ENCODE results near the gene CISD2. TPM values are rescaled to one million over a fixed set of nuclear protein-coding genes. Genes with fewer than 3 reads are reported as not detected.
"Not testable (repeated sequence)": the region's sequence is repeated elsewhere in the genome, so short reads cannot be mapped to it uniquely, and the experiment has no call there.

Gene CISD2
- total RNA-seq, 1 donor from 2014 or later, result 30.4 TPM

- no peak for DNase-seq (ENCODE audit: low read depth)
- TF ChIP-seq, protein P1, sequence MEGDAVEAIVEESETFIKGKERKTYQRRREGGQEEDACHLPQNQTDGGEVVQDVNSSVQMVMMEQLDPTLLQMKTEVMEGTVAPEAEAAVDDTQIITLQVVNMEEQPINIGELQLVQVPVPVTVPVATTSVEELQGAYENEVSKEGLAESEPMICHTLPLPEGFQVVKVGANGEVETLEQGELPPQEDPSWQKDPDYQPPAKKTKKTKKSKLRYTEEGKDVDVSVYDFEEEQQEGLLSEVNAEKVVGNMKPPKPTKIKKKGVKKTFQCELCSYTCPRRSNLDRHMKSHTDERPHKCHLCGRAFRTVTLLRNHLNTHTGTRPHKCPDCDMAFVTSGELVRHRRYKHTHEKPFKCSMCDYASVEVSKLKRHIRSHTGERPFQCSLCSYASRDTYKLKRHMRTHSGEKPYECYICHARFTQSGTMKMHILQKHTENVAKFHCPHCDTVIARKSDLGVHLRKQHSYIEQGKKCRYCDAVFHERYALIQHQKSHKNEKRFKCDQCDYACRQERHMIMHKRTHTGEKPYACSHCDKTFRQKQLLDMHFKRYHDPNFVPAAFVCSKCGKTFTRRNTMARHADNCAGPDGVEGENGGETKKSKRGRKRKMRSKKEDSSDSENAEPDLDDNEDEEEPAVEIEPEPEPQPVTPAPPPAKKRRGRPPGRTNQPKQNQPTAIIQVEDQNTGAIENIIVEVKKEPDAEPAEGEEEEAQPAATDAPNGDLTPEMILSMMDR (IDR thresholded peaks at IDR 0.05; ENCODE audit: insufficient read depth, low read length, poor library complexity, severe bottlenecking), result no peak
- Histone ChIP-seq H3K4me3 (ENCODE audit: low read depth, low read length) (peak overlapping the region; percentile 87), H3K27me3 (ENCODE audit: control insufficient read depth, insufficient read depth, low read length) (no peaks in the 10 kb centered on the region), H3K36me3 (ENCODE audit: control insufficient read depth, insufficient read depth, low read length) (no peaks in the 10 kb centered on the region)
These were observed 891 bp downstream of the CISD2 start for GRCh38 chr4:102869569-102870197.

GRCh38 chr4:102871772-102872171 lies 3.0 kb downstream of the CISD2 start:
- Histone ChIP-seq H3K4me3 (ENCODE audit: low read depth, low read length) (no peak overlapping the region), H3K27me3 (ENCODE audit: control insufficient read depth, insufficient read depth, low read length) (no peaks in the 10 kb centered on the region), H3K36me3 (ENCODE audit: control insufficient read depth, insufficient read depth, low read length) (no peaks in the 10 kb centered on the region)
- no peak for DNase-seq (ENCODE audit: low read depth)
- TF ChIP-seq, protein P1 (IDR thresholded peaks at IDR 0.05; ENCODE audit: insufficient read depth, low read length, poor library complexity, severe bottlenecking), result no peak

DNA sequence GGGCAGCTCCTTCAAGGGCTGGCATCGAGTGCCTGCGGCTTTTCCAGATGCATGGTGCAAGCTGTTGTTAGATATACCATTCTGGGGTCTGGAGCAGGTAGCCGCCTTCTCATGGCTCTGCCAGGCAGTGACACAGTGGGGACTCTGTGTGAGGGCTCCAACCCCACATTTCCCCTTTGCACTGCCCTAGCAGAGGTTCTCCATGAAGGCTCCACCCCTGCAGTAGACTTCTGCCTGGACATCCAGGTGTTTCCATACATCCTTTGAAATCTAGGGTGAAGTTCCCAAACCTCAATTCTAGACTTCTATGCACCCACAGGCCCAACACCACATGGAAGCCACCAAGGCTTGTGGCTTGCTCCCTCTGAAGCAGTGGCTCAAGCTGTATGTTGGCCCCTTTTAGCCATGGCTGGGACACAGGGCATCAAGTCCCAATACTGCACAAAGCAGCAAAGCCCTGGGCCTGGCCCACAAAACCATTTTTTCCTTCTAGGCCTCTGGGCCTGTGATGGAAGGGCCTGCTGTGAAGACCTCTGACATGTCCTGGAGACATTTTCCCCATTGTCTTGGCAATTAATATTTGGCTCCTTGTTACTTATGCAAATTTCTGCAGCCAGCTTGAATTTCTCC lies 8.8 kb downstream of the CISD2 start:
- not testable (repeated sequence) for H3K36me3 ChIP-seq (ENCODE audit: control insufficient read depth, insufficient read depth, low read length); H3K4me3 ChIP-seq (ENCODE audit: low read depth, low read length); H3K27me3 ChIP-seq (ENCODE audit: control insufficient read depth, insufficient read depth, low read length); DNase-seq (ENCODE audit: low read depth)

- not testable (repeated sequence) for H3K36me3 ChIP-seq (ENCODE audit: control insufficient read depth, insufficient read depth, low read length); H3K4me3 ChIP-seq (ENCODE audit: low read depth, low read length); H3K27me3 ChIP-seq (ENCODE audit: control insufficient read depth, insufficient read depth, low read length); DNase-seq (ENCODE audit: low read depth)
These were observed 9.6 kb downstream of the CISD2 start for GRCh38 chr4:102878349-102878748.

- H3K27me3 ChIP-seq (ENCODE audit: control insufficient read depth, insufficient read depth, low read length), result no peaks in the 10 kb centered on the region
- TF ChIP-seq, protein P1 (IDR thresholded peaks at IDR 0.05; ENCODE audit: insufficient read depth, low read length, poor library complexity, severe bottlenecking), result no peak
- no peak for DNase-seq (ENCODE audit: low read depth)
- no peaks in the 10 kb centered on the region for H3K36me3 ChIP-seq (ENCODE audit: control insufficient read depth, insufficient read depth, low read length)
- no peak overlapping the region for H3K4me3 ChIP-seq (ENCODE audit: low read depth, low read length)
These were observed 10.1 kb downstream of the CISD2 start for GRCh38 chr4:102878901-102879300.

DNA sequence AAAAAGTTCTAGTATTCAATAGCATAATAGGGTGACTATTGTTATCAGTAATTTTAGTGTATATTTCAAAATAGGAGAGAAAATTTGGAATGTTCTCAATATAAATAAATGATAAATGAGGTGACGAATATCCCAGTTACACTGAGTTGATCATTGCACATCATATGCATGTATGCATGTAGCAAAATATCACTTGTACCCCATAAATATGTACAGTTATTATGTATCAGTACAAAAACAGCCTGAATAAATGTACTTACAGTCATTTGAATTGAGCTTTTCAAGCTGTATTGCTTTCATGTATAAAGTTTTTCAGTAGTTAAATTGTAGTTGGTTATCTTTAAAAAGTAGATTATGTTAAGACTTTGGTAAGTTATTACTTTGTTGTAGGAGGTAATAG lies 12.6 kb downstream of the CISD2 start:
- no peaks in the 10 kb centered on the region for H3K36me3 ChIP-seq (ENCODE audit: control insufficient read depth, insufficient read depth, low read length)
- no peak for DNase-seq (ENCODE audit: low read depth)
- H3K4me3 ChIP-seq (ENCODE audit: low read depth, low read length), result no peak overlapping the region
- TF ChIP-seq, protein P1 (IDR thresholded peaks at IDR 0.05; ENCODE audit: insufficient read depth, low read length, poor library complexity, severe bottlenecking), result no peak
- H3K27me3 ChIP-seq (ENCODE audit: control insufficient read depth, insufficient read depth, low read length), result no peaks in the 10 kb centered on the region

DNA sequence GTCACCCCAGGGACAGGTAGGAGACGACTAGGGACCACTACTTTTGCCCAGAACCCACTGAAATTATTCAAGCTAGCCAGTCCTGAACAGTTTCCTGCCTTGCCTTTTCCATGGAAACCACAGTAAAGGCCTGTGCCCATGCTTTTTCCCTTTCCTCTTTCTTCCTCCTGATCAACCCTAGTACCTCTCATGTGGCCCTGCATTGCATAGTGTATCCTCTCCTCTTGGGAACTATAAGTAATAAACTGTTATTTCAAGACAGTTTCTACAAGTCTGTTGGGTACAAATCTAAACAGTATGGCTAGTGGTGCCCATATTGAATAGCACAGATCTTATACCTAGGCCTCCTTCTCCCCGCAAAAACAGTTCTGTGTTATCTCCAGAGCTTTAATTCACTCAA lies 14.5 kb downstream of the CISD2 start:
- H3K4me3 ChIP-seq (ENCODE audit: low read depth, low read length), result no peak overlapping the region
- no peak for DNase-seq (ENCODE audit: low read depth)
- H3K27me3 ChIP-seq (ENCODE audit: control insufficient read depth, insufficient read depth, low read length), result no peaks in the 10 kb centered on the region
- H3K36me3 ChIP-seq (ENCODE audit: control insufficient read depth, insufficient read depth, low read length), result no peaks in the 10 kb centered on the region
- TF ChIP-seq, protein P1 (IDR thresholded peaks at IDR 0.05; ENCODE audit: insufficient read depth, low read length, poor library complexity, severe bottlenecking), result no peak

- not testable (repeated sequence) for DNase-seq (ENCODE audit: low read depth); H3K4me3 ChIP-seq (ENCODE audit: low read depth, low read length); H3K36me3 ChIP-seq (ENCODE audit: control insufficient read depth, insufficient read depth, low read length); H3K27me3 ChIP-seq (ENCODE audit: control insufficient read depth, insufficient read depth, low read length)
These were observed 19.8 kb downstream of the CISD2 start for GRCh38 chr4:102888570-102888969.

DNA sequence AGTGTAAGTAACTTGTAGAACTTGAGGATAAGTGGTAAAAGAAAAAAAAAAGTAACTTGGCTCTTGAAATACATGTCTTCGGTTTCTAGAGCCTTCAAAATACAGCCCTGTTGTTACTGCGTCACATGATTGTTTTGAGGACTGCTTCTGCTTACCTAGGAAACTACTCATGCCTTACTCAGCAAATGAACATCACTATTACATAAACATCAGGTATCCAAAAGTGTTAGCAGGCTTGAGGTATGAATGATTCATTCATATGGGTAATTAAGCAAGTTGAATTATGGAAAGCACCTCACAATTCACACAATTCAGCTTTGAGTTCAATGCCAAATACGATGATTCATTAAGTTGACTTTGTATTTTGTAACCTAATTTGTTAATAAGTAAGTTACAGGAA lies 21.1 kb downstream of the CISD2 start:
- H3K27me3 ChIP-seq (ENCODE audit: control insufficient read depth, insufficient read depth, low read length); H3K36me3 ChIP-seq (ENCODE audit: control insufficient read depth, insufficient read depth, low read length); H3K4me3 ChIP-seq (ENCODE audit: low read depth, low read length): not testable (repeated sequence)
- peak; percentile 14 for DNase-seq (ENCODE audit: low read depth)
